GM18498 (cell line): ENCODE measurements around the gene NELL2.
"Not testable (repeated sequence)": the region's sequence is repeated elsewhere in the genome, so short reads cannot be mapped to it uniquely, and the experiment has no call there.

Experiments used
- ATAC-seq: cut with Tn5 transposase; IDR thresholded peaks from one replicate; pipeline ENCODE4 v1.9.1; 2021; ENCODE audit warnings: mild to moderate bottlenecking, moderate library complexity; ENCODE audit not compliant: unreplicated experiment

The NELL2 gene

DNA sequence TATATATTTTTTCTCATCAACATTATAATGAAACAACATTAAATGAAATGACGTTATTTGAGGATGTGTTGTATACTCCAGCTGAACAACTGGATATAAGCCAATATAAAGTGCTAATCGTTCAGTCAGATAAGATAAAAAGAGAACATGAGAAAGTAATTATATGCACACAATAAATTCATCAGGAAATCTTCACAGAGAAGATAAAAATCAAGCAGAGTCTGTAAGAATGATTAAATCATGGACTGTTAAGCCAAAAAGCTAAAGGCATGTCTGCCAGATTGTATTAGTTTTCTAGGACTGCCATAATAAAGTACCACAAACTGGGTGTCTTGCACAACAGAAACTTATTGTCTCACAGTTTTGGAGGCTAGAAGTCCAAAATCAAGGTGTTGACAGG is 178.6 kb downstream of the NELL2 start:
- ATAC-seq: no peak

DNA sequence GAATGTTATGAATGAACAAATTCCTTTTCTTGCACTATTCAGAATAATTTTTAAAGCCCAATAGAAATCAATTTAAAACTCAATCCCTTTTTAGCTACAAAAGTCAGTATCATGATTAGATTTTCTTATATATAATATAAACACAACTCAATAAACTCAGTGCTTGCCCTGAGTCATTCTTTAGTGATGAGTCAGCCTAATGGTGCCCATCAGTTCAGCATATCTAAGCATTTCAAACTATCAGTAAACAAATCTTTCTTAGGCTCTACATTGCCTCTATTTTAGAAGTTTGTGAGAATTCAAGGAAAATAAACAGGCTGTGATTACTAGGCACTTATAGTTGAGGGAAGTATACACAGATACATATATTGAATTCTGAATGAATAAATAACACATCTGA is 179.6 kb downstream of the NELL2 start:
- no peak for ATAC-seq

DNA sequence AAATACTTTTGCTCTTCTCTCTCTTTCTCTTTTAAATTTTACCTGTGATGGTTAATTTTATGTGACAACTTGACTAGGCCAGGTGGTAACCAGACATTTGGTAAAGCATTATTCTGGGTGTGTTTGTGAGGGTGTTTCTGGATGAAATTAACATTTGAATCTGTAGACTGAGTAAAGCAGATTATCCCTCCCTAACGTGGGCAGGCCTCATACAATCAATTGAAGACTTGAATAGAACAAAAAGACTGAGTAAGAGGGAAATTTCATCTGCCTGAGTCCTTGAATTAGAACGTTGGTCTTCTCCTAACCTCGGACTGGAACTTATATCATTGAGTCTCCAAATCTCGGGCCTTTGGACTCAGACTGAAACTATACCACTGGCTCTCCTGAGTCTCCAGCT is 182.1 kb downstream of the NELL2 start:
- no peak for ATAC-seq

DNA sequence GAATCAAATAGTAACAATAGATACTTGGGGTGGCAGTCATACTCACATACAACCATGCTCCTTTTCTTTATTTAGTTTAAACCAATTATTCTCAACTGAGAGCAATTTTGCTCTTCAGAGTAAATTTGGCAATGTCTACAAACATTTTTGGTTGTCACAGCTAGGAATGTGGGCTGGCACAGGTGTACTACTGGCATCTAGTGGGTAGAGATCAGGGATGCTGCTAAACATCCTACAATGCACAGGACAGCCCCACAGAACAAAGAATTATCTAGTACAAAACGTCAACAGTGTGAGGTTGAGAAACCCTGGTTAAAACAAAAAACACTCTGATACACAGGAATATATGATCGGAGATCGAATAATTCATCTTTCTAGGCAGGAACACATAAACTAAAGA is 186.5 kb downstream of the NELL2 start:
- ATAC-seq: no peak

DNA sequence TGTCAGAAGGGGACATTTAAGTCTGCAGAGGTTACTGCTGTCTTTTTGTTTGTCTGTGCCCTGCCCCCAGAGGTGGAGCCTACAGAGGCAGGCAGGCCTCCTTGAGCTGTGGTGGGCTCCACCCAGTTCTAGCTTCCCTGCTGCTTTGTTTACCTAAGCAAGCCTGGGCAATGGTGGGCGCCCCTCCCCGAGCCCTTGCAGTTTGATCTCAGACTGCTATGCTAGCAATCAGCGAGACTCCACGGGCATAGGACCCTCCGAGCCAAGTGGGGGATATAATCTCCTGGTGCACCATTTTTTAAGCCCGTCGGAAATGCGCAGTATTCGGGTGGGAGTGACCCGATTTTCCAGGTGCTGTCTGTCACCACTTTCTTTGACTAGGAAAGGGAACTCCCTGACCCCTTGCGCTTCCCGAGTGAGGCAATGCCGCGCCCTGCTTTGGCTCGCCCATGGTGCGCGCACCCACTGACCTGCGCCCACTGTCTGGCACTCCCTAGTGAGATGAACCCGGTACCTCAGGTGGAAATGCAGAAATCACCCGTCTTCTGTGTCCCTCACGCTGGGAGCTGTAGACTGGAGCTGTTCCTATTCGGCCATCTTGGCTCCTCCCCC is 189.2 kb downstream of the NELL2 start:
- ATAC-seq: not testable (repeated sequence)

DNA sequence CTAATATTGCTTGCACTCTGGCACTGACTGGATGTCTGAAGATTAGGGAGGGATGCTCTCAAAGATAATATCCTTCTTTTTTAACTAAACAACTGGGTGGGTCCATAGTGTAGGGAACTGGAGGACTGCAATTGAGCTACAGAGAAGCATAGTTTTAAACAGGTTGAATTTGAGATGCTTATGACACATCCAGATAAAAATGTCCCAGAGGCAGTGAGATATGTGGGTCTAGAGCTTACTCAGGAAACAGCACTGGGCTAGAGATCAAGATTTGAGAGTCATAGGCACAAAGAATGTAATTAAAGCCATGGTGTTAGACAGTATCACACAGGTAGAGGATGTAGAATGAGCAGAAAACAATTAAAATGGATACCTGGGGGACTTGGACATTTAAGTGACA is 198.4 kb downstream of the NELL2 start:
- ATAC-seq: no peak

DNA sequence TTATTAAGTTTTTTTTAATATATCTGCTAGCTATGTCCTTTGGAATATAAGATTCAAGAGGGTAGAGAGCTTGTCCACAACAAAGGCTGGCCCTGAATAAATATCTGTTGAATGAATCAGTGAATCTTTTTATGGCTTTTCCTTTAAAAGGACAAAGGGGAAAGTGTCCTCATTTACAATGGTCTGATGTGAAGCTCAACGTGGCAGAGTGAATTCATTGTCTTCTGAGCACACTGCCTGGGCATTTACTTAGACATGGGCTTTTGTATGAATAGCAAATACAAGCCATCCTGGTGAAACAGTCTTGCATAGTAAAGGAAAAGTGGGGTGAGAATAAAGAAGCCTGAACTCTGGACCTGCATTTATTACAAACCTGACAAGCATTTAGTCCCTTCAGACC is 201.2 kb downstream of the NELL2 start:
- ATAC-seq: no peak

DNA sequence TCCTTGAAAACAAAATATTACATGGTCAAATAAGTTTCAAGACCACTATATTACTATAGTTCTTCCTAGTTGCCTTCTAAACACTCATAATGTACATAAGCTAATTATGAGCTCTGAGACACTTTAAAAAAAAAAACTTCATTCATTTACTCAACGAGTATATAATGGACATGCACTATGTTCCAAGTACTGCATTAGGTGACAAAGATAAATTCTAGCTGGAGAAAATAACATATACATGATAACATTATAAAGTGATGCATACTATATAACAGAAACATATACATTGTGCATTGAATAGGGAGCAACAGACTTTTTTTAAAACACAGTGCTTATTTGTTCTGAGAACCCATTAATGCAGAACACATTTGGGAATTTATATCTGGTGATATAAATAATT is 202.3 kb downstream of the NELL2 start:
- ATAC-seq: no peak

DNA sequence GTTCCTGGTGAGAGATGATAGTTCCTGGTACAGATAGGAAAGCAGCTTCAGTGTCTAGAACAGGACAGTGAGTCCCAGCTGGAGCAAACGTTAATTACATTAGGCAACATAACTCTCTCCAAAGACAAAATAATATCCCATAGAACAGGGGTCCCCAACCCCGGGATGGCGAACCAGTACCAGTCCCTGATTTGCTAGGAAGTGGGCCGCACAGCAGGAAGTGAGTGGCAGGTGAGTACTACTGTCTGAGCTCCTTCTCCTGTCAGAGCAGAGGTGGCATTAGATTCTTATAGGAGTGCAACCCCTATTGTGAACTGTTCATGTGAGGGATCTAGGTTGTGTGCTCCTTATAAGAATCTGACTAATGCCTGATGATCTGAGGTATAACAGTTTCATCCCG is 204.1 kb downstream of the NELL2 start:
- ATAC-seq: no peak

DNA sequence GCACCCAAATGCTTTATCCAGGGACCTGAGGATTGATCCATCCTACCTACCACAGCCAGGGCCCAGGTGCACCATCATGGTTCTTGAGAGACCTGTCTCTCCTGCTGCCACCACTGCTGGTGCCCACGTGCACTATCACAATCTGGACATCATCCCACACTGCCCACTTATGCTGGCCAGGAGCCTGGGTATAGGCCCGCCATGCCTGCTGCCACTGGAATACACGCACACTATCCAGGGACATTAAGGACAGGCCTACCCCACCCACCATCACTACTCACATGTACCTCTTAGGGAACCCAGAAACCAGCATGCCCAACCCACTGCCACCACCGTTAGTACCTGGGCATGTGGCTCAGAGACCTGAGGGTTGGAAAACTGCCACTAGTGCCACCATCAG is 207.7 kb downstream of the NELL2 start:
- ATAC-seq: no peak

DNA sequence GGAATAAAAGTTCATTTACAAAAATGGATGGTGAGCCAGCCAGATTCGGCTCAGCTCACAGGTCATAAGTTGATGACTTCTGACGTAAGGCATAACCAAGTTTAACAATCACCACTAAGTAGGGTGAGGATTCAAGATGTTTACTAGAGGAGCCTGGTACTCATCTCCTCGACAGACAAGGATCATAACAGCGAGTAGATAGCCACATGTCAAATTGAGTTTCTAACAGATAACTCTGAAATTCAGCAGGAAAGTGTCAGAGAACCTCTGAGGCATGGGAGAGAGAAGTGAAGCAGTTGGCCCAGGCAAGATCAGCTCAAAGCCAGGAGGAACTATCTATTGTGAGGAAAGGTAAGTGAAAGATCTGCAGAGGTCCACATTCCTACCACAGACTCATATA is 208.7 kb downstream of the NELL2 start:
- ATAC-seq: no peak

DNA sequence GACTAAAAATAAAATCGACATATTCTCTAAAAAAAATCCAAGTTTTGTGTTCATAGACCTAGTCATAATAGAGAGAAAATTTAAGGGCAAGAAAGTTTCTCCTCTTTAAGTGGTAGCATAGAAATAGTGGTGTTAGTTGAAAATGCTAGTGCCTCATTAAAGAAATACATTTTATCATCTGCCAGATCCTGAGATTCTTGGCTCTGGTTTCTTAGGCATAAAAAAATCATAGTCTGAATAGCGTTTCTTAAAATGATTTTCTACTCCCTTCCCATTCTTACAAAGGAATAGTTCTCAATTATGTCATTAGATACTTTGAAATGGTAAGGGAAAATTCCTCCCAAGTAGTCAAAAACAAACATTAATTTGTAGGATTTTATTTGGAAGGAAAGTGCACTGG is 212.8 kb downstream of the NELL2 start:
- no peak for ATAC-seq

DNA sequence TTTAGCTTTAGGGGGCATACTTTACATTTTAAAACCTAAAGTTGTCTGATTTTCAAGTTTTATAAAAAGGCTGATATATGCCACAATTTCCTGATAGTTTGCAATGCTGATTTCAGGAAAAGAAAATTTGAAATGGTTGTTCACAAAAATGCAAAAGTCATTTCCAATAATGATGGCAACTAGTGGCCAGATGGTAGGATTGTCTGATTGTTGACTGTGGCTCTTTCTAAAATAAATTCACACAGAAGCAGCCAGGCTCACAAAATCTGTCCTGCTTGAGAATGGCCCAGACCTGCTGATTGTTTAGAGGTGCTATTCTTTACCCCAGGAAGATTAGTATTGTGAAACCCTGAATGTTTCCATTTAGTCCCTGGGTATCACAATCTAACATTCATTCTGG is 220.3 kb downstream of the NELL2 start:
- no peak for ATAC-seq

DNA sequence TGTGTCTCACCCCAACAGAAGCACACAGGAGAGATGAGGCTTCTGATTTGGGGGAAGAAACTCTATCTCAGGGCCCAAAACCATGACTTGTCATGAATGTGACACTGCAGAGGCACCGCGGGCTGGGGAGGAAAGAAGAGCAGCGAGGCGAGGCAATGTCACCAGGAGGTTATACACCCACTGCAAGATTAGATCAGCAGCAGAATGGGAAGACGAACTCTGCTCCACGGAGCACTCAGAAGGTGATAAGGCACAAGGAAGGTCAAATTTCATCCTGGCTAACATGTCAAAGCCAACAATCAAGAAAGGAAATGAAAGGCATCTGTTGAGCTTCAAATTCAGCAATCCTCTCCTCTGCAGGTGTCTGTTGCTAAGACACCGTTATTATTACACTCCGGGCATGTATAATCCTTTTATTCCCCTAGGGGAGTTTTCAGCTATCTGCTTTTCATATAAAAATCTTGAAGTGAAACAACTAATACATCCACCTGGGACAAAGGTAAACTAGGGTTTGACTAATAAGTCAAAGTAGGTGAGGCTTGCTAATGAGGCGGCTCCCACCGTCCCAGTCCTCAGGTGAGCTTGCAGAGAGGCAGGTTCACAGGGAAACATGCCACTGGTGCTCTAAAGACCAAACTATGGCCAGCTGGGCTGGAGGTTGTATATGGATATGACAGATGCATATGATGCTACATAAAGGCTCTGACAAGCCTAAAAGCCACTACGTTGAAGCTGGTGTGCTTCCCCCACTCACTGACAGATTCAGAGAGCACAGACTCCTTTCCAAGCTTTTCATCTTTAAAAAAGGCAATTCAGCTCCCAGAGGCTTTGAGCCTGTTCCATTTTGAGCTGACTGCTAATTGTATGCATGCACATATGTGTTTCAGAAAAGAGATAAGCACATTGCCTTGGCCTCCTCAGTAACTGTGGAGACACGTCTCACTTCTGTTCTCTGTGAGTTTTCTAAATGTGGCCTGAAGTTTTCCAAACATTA is 221.2 kb downstream of the NELL2 start:
- ATAC-seq: no peak

DNA sequence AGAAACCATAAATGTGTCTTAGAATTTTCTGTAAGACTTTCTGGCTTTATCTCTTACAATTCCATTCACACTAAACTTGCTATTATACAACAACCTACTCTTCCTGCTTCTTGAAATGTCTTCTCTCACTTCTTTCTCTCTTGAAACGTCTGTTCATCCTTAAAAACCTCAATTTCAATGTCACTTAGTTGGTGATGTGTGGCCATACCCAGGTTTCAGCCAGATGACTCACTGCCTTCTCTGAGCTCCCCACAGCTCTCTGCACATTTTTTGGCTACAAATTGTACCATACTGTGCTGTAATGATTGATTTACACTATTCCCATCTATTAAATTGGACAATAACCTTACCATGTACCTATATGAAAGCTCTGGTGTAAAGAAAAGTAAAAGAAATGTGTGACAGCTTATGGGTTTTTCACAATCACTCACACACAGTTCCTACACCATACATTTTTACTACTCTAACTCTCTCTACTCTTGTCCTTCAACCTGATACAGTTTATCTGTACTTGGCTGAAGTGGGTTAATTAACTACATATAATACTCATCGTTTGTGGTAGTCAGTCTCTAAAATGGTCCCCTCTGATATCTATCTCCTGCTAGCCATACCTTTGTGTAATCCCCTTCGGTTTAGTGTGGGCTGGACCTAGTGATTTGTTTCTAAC is 222.1 kb downstream of the NELL2 start:
- no peak for ATAC-seq

DNA sequence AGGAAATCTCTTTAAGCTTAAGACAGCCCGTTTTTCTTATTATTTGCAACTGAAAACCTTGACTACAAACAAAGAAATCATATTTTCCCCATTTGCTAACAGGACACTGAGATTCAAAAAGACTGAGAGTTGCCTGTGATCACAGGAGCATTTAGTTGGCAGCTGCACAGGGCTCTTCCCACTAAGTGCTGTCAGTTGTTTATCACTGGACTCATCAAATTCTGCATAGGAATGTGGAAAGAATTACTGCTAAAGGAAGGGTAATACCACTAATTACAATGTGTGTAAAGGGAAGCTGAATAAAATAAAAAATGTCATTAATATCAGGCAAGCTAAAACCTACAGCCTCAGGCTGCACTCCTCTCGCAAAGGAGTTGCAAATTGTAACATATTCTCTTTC is 226.4 kb downstream of the NELL2 start:
- no peak for ATAC-seq

DNA sequence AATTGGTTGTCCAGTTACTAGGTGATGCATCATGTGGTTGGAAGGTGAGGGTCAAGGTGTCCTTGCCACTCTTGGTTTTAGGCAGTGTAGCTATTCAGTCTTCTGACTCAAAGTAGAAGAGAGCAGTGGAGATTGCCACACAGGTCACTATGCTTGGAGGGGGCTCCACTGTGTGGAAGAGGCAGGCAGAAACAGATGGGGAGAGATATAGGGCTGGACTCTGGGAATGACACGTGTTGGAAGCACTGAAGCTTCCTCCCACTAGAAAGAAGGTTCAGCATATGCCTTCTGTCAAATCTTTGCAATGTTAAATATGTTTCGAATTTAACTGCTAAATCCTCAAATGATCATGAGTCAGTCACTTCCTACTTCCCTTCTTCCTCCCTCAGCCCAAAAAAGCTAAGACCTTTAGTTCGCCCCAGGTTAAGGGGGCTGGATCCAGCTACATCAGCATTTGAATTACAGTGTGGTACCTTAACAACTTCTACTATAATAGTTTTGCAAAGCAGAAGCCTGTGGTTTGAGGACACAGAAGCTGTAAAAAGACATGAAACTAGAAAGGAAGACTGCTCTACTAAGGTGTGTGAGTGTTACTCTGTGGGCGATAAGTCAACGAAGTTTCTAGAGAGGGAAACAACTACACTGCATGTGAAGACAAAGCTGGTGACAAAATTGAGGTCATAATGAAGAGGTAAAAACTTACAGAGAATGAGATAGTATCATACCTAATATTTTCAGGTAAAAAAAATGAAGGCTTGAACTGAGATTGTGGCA is 228.0 kb downstream of the NELL2 start:
- ATAC-seq: no peak

DNA sequence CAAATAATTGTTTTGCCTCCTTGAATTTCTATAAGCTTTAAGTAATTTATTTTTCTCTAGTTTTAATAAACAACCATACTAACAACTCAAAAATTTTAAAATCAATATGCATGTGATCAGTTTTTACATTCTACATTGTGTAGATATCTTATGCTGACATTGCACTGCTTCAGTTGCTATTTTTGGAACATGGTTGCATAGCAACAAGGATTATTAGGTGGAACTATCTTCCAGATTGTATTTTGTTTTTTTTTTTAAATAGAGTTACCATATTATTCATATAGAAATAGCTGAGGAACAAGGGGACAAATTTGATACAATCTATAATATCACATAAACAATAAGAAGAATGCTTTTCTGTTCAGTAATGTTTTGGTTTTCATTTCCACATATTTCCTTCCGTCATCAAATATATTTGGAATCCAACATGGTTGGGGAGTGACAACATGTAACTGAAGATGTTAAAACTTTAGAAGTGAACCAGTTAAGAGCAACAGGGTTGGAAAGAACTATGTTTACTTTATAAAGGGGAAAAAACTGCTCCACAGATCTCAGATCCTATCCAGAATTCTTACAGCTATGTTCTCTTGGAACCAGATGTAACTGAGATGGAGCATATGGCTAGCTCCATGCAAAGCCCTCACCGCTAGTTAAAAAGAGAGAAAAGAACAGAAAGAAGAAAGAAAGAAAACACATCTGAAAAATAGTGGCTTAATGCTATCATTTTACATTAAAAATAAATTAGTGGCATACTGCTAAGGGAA is 235.5 kb downstream of the NELL2 start:
- ATAC-seq: no peak

DNA sequence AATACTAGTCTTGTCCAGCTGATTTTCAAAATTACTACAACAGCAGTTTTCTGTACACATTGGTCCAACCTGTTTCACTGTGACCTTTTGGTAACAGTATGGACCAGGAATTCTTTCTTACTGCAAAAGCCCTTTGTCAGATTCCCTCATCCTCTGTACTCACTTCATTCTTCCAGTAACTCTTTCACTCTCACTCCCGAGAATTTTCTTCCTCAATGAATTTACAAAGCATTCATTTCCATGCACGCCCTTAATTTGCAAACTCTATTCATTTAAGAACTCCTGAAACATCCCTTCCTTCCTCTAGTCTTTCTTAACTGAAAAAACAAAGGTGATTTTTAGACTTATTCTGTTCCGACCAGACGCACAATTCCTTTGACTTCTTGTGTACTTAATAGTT is 238.2 kb downstream of the NELL2 start:
- ATAC-seq: no peak

DNA sequence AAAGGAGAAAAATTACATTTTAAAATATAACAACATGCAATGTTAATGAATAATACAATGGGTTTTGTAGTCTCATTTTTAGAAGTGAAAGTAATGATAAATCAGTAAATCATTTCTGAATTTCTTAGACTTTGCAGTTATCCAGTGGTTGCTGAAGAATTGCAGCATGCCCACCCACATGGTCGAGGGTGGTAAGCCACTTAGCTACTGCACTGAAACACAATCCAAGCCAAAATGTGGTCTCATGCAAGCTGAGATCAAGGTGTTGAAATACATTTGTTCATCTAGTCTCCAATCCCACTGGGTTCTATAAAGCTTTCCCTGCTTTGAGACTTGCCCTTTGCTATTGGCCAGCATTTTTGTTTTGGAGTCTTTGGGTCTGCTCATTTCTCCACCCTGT is 247.9 kb downstream of the NELL2 start:
- ATAC-seq: no peak
